ENCODE data around the gene FAR2.

The FAR2 gene

DNA sequence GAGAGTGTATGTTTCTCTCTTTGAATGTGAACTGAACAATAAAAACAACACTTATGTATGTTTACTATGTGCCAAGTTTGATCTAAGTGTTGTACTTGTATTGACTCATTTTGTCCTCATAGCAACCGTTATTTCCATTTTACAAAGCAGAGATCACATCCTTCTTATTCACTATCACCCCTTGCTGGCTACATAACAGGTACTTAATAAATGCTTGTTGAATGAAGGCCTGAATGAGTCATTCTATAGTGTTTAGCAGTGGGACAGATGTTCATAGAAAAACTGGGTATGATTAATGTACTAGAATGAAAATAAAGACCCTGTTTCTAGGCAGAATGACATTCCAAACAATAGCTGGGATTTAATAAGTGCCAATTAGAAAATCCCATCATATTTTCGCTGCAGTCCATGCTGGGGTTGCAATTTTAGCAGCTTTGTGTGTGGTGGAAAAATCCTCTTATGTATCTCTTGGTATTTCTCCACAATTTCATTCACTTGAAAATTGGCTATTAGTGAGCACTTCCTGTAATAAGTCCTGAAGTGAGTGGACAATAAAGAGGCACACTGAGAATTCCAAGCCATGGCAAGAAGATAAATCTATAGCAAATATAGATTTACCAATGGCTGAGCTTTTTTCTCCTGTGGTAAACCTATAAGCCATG, 86.0 kb downstream of the FAR2 start:
- TF ChIP-seq, protein P1, sequence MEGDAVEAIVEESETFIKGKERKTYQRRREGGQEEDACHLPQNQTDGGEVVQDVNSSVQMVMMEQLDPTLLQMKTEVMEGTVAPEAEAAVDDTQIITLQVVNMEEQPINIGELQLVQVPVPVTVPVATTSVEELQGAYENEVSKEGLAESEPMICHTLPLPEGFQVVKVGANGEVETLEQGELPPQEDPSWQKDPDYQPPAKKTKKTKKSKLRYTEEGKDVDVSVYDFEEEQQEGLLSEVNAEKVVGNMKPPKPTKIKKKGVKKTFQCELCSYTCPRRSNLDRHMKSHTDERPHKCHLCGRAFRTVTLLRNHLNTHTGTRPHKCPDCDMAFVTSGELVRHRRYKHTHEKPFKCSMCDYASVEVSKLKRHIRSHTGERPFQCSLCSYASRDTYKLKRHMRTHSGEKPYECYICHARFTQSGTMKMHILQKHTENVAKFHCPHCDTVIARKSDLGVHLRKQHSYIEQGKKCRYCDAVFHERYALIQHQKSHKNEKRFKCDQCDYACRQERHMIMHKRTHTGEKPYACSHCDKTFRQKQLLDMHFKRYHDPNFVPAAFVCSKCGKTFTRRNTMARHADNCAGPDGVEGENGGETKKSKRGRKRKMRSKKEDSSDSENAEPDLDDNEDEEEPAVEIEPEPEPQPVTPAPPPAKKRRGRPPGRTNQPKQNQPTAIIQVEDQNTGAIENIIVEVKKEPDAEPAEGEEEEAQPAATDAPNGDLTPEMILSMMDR (IDR thresholded peaks at IDR 0.05; ENCODE audit: low read depth, low read length, missing control alignments) = no peak
- Histone ChIP-seq H3K4me3 (ENCODE audit: low read depth, low read length) (no peak overlapping the region), H3K27me3 (replicated peaks) (no peaks in the 10 kb centered on the region), H3K36me3 (replicated peaks) (no peaks in the 10 kb centered on the region), H3K27ac (peak overlapping the region; percentile 26)
- in situ Hi-C loops (cut with HindIII; ENCODE audit: low pct_ligation_motif_present, low sequenced_read_pairs) = no loop called here
- no peak for DNase-seq

DNA sequence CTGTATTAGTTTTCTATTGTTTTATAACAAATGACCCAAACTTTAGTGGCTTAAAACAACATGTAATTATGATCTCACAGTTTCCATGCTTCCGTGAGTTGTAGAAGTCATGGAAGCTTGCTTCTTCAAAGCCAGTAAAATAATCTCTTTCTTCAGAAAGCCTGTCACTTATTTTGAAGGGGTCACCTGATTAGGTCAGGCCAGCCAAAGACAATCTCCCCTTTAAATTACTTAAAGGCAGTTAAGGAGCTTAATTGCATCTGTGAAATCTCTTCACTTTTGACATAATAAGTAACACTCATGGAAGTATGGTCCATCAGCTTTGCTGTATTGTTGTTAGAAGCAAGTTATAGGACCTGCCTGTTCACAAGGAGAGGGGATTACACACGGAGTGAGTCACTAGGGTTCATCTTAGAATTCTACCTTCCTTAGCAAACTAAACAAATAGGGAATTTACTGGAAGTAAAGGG, 89.8 kb downstream of the FAR2 start:
- DNase-seq = peak; percentile 35
- TF ChIP-seq, protein P1 (IDR thresholded peaks at IDR 0.05; ENCODE audit: low read depth, low read length, missing control alignments) = no peak
- H3K36me3 ChIP-seq (replicated peaks) = no peaks in the 10 kb centered on the region
- H3K27ac ChIP-seq = no peak overlapping the region
- H3K27me3 ChIP-seq (replicated peaks) = no peaks in the 10 kb centered on the region
- in situ Hi-C loops (cut with HindIII; ENCODE audit: low pct_ligation_motif_present, low sequenced_read_pairs) = no loop called here
- H3K4me3 ChIP-seq (ENCODE audit: low read depth, low read length) = no peak overlapping the region

DNA sequence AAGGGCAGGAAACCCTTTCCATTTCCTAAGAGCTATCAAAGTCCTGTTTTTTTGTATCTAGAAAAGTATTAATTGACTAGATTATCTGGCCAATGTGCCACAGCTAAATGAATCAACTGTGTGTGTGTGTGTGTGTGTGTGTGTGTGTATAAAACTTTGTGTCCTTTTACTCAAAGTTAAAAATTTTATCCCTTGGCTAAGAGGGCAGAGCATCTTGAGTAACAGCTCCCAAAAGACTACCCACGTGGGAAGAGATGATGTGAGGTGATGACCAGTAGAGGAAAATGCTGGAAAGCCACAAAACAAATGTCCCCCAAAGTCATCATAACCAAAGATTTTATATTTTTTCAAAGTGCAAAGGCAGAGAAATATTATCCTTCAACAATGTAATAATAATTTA, 90.3 kb downstream of the FAR2 start:
- in situ Hi-C loops (cut with HindIII; ENCODE audit: low pct_ligation_motif_present, low sequenced_read_pairs) = no loop called here
- TF ChIP-seq, protein P1 (IDR thresholded peaks at IDR 0.05; ENCODE audit: low read depth, low read length, missing control alignments) = no peak
- Histone ChIP-seq H3K36me3 (replicated peaks) (no peaks in the 10 kb centered on the region), H3K27ac (no peak overlapping the region), H3K27me3 (replicated peaks) (no peaks in the 10 kb centered on the region), H3K4me3 (ENCODE audit: low read depth, low read length) (no peak overlapping the region)
- DNase-seq = no peak

DNA sequence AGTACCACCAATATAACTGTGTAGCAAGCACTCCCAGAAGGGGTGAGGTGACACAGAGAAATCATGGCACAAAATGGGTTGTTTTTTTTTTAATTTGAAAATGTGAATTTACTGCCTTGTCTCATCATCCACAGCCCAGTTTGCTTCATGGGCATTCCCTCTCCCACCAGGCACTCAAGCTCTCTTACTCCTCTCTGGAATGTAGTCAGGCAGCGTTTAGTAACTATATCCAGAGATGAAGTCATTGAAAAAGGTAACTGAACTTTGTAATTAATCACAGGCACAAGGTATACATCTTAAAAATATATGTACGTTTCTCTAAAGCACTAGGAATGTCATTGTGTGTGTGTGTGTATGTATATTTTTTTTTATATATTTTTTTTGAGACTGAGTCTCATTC, 91.4 kb downstream of the FAR2 start:
- TF ChIP-seq, protein P1 (IDR thresholded peaks at IDR 0.05; ENCODE audit: low read depth, low read length, missing control alignments) = no peak
- Histone ChIP-seq H3K27me3 (replicated peaks) (no peaks in the 10 kb centered on the region), H3K4me3 (ENCODE audit: low read depth, low read length) (no peak overlapping the region), H3K27ac (no peak overlapping the region), H3K36me3 (replicated peaks) (no peaks in the 10 kb centered on the region)
- in situ Hi-C loops (cut with HindIII; ENCODE audit: low pct_ligation_motif_present, low sequenced_read_pairs) = no loop called here
- no peak for DNase-seq

DNA sequence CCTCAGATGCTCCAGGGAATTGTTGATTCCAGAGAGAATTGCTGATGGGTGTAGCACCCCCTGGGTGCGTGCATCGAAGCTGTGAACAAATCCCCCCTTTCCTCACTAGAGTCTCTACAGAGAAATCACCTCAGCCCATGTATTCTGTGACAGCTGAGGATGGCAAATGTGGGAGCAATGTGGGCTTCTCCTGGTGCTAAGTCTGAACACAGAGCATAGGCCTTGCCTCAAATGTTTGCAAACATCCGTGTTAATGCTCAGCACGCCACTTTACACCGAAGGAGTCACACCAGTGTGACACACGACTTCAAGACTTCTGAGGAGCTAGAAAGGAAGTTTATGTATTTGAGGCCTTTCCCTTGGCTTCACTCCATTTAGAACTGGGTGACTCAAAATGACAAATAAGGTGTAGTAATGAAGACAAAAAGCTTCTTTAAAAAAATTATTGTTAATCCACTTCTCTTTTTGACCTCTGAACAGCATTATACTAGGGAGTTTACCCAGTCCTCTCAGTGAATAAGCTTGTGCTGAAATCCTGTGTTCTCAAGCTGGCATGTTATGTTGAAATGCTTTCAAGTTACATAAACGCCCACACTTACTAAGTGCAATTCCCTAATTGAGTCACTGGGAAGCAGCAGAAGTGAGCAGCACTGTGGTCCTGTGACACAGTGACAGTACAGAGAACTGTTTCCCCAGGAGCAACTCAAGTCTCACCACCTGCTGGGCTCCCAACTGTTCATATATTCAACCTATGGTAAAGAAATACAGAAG, 92.9 kb downstream of the FAR2 start:
- Histone ChIP-seq H3K4me3 (ENCODE audit: low read depth, low read length) (no peak overlapping the region), H3K27me3 (replicated peaks) (no peaks in the 10 kb centered on the region), H3K36me3 (replicated peaks) (no peaks in the 10 kb centered on the region), H3K27ac (peak overlapping the region; percentile 48)
- TF ChIP-seq, protein P1 (IDR thresholded peaks at IDR 0.05; ENCODE audit: low read depth, low read length, missing control alignments) = peak; percentile 19
- peak; percentile 67 for DNase-seq
- in situ Hi-C loops (cut with HindIII; ENCODE audit: low pct_ligation_motif_present, low sequenced_read_pairs) = no loop called here
